Endothelial cell of umbilical vein (primary cell): ENCODE measurements around the gene RPA1.

ENCODE experiments used
- EZH2 ChIP-seq: IDR thresholded peaks from 2 replicates; pipeline ENCODE4 v1.6.1; 2012; ENCODE audit warnings: borderline replicate concordance, low read depth, mild to moderate bottlenecking, moderate library complexity, low read length, inconsistent platforms; ENCODE audit not compliant: severe bottlenecking
- FOS ChIP-seq: IDR thresholded peaks from 2 replicates; pipeline ENCODE4 v1.6.1; 2011; ENCODE audit warnings: mild to moderate bottlenecking, low read length, moderate library complexity, borderline replicate concordance; ENCODE audit not compliant: insufficient read depth
- JUN ChIP-seq: IDR thresholded peaks from 2 replicates; pipeline ENCODE4 v1.6.1; 2011; ENCODE audit warnings: borderline replicate concordance, low read depth; ENCODE audit not compliant: insufficient read length, insufficient read depth
- MYC ChIP-seq: IDR thresholded peaks from one replicate; pipeline ENCODE4 v1.6.1; 2011; ENCODE audit warnings: mild to moderate bottlenecking, low read depth, low read length
- POLR2A ChIP-seq: IDR thresholded peaks from 2 replicates; pipeline ENCODE4 v1.6.1; 2012; ENCODE audit warnings: low read depth, mild to moderate bottlenecking, control low read depth, low read length
- POLR2AphosphoS5 ChIP-seq: IDR thresholded peaks from 2 replicates; pipeline ENCODE4 v1.6.1; 2012; ENCODE audit warnings: low read depth, mild to moderate bottlenecking, control low read depth, low read length, moderate library complexity; ENCODE audit not compliant: insufficient read depth
- TF ChIP-seq, protein P1 (sequence below): IDR thresholded peaks from 2 replicates; pipeline ENCODE4 v1.6.1; 2011; ENCODE audit not compliant: insufficient read depth, insufficient read length
- TF ChIP-seq, protein P2 (sequence below), 2 donors: IDR thresholded peaks; 1 replicate in 1 of 2; 2 replicates in 1 of 2; pipeline ENCODE4 v1.5.1; 2011; ENCODE audit warnings: low read length in 2 of 2, mild to moderate bottlenecking in 2 of 2, moderate library complexity in 2 of 2, control low read depth in 1 of 2, inconsistent platforms in 1 of 2, low read depth in 1 of 2; ENCODE audit not compliant: insufficient read depth in 1 of 2; ENCODE audit errors: extremely low read depth in 1 of 2

DNA sequence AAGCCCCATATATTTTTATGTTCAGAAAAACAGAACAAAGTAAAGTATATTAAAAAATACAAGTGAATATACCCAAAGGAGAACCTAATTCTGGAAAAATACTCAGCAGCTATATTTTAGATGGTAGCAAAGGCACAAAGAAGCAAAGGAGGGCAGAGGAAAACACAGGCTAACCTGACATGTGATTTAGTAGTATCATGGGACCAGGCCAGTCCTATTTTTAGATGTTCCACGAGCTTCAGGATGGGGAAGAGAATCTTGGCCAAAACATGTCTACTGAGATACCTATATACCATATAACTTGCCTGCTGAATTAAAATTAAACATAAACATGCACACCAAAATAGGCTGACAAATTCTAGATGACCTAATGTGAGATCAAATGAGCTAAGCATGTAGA lies 33.0 kb upstream of the RPA1 start:
- TF ChIP-seq, protein P1, sequence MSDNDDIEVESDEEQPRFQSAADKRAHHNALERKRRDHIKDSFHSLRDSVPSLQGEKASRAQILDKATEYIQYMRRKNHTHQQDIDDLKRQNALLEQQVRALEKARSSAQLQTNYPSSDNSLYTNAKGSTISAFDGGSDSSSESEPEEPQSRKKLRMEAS = no peak
- TF ChIP-seq, protein P2, sequence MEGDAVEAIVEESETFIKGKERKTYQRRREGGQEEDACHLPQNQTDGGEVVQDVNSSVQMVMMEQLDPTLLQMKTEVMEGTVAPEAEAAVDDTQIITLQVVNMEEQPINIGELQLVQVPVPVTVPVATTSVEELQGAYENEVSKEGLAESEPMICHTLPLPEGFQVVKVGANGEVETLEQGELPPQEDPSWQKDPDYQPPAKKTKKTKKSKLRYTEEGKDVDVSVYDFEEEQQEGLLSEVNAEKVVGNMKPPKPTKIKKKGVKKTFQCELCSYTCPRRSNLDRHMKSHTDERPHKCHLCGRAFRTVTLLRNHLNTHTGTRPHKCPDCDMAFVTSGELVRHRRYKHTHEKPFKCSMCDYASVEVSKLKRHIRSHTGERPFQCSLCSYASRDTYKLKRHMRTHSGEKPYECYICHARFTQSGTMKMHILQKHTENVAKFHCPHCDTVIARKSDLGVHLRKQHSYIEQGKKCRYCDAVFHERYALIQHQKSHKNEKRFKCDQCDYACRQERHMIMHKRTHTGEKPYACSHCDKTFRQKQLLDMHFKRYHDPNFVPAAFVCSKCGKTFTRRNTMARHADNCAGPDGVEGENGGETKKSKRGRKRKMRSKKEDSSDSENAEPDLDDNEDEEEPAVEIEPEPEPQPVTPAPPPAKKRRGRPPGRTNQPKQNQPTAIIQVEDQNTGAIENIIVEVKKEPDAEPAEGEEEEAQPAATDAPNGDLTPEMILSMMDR (IDR thresholded peaks at IDR 0.05; ENCODE audit: extremely low read depth in 1 of 2, insufficient read depth in 1 of 2, low read depth in 1 of 2, low read length in 2 of 2) = no peak
- no peak for TF ChIP-seq POLR2AphosphoS5
- TF ChIP-seq POLR2A = no peak
- TF ChIP-seq EZH2 = no peak
- no peak for TF ChIP-seq MYC
- no peak for TF ChIP-seq JUN
- TF ChIP-seq FOS = no peak
